NCI-H187 (cell line): ENCODE data around the gene TRIM15.
"Not testable (repeated sequence)": the region's sequence is repeated elsewhere in the genome, so short reads cannot be mapped to it uniquely, and the experiment has no call there.

Experiments
- DNase-seq, 2 experiments: peaks; one replicate each; lab custom pipeline; 2025; lab: John Stamatoyannopoulos, UW

TRIM15 gene

DNA sequence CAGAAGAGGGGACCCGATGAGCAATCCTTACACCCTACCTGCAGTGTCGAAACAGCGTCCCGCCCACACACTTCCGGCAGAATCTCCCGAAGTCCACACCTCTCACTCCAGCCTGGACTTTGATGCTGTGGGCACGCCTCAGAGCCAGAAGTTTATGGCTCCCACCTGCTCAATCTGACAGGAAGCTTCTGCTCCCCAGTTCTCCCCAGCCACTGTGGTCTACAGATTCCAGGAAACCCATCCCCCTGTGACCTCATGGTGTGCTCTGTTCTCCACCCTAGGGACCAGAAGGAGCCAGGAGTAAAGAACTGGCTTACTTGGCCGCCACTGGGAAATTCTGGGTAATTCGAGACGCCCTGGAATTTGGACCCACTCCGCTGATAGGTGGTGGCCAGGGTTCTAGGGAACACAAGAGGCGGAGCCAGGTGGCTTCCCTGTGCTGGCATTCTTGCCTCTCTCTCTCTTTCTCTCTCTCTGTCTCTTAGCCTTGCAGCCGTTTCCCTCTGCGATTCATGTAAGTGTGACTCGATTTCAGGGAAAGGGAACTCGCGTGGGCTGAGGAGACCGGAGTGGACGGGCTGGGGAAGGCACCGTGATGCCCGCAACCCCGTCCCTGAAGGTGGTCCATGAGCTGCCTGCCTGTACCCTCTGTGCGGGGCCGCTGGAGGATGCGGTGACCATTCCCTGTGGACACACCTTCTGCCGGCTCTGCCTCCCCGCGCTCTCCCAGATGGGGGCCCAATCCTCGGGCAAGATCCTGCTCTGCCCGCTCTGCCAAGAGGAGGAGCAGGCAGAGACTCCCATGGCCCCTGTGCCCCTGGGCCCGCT lies at the start of gene TRIM15:
TSS of gene TRIM15 (plus strand) at position 457 of the 828 bp plus-strand sequence. CDS start at position 596, 139 bp downstream.
- no peak for DNase-seq

DNA sequence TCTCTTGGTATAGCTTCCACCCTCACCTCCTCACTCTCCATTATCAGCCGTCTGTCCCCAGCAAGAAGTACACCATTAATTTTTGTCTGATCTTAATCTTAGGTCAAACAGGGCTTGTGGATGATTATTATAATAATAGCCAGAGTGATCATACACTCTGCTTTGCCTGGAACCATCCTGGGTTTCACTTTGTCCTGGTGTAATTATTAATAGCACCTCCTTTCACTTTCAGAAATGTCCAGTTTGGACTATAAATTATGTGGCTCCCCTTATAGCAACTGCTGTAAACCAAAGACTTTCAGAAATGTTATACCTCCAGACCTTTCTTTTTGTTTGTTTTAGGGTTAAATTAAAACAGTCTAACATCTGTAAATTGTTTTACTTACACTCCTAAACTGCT lies 49.5 kb upstream of the TRIM15 start:
- DNase-seq = no peak

DNA sequence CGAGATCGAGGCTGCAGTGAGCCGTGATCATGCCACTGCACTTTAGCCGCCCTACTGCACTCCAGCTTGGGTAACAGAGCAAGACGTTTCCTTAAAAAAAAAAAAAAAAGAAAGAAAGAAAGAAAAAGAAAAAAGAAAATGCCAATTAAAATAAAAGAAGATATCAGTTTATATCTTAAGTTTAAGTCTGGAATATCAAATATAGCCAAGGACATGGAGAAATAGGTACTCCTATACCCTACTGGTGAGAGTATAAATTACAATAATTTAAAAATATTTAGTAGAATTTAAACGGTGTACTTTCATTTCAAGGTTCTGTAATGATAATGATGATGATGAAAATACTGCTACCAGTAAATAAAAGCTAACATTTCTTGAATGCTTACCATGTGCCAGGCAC lies 46.6 kb upstream of the TRIM15 start:
- no peak for DNase-seq

DNA sequence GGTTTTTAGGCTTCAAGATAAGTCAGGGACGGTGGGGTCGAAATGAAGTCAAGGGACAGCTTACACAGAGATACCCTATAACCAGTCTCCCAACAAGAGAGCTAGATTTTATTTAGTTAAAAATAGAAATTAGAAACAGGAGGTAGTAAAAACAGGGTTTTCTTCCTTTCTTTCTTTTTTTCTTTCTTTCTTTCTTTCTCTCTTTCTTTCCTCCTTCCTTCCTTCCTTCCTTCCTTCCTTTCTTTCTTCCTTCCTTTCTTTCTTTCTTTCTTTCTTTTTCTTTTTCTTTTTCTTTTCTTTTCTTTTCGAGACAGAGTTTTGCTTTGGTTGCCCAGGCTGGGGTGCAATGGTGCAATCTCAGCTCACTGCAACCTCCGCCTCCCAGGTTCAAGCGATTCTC lies 44.7 kb upstream of the TRIM15 start:
- not testable (repeated sequence) for DNase-seq

DNA sequence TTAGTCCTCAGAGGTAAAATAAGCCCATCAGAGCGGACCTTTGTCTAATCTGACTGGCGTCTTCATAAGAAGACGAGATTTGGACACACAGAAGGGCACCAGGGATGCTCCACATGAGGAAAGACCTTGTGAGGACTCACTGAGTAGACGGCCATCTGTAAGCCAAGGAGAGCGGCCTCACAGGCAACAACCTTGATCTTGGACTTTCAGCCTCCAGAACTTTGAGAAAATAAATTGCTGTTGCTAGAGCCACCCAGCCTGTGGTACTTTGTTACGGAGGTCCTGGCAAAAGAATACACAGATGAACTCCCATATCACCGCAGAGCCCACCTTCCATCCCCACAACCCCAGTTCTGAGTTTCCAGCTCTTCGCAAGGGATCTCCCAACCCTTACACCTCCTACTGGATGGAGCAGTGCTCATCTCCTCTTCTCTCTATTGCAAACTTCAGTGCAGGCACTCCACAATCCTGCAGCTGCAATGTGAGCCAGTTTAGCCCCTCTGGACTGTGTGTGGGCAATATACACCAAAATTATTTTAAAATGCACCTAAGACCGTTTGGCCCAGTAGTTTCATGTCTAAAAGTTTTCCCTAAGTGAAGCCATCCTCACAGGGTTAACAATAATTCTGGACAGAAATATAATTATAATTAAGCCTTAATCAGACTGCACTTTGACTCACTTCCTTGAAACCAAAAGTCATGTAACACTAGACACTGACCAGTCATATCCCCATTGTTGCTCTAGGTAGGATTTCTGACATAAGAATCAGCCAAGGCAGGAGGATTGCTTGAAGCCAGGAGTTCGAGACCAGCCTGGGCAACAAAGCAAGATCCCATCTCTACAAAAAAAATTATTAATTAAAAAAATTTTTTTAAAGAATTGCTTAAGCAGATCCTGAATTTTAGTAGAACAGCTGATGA lies 41.6 kb upstream of the TRIM15 start:
- DNase-seq = no peak

DNA sequence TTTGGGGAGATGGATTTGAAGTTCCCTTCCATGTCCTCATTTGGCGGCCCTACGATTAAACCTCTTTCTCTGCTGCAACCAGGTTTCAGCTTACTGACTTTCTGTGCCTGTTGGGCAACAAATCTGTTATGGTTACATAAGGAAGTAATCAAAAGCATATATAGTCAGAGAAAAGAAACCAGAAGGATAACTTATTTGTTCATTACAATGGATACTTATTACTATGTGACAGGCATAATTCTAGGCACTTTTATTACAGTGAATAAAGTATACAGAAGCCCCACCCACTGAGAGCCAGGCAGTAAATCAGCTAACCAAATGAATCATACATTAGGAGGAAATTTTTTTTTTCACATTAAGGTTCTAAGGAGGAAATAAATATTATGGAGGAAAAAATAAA lies 40.8 kb upstream of the TRIM15 start:
- no peak for DNase-seq

DNA sequence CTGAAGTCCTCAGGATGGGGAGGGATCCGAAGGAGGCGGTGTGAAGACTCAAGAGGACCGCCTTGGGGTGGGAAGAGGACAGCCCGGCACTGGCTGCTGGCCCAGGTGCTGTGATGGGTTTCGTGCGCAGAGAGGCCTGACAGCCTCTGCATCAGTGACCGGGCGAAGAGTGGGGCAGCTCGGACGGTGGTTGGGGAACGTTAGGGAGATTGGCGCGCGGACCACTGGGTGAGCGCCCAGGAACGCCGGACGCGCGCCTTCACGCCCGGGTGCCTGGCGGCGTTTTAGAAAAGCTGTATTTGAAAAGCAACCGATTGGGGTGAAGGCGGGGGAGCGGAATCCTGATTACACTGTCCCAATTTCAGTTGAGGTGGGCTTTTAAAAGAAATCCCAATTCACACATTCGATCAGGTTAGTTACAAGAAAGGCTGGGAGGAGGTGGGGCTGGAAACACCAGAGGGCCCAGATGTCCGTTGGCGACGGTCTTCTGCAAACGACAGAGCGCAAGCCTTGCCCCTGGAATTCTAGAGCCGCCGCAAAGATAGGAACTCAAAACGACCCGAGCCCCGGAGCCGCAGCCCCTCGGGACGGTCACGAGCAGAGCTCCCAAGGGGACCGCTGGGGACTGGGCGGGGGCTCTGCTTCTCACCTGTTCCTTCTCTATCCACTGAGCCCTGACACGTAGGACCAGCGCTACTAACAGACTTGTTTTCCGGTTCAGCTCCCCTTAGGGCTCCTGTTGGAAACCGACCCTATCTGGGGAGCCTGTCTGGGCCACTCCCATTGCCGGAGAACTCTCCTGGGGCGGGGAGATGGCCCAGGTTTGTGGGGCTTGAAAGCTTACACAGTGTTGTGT lies 35.9 kb upstream of the TRIM15 start:
- DNase-seq = no peak

DNA sequence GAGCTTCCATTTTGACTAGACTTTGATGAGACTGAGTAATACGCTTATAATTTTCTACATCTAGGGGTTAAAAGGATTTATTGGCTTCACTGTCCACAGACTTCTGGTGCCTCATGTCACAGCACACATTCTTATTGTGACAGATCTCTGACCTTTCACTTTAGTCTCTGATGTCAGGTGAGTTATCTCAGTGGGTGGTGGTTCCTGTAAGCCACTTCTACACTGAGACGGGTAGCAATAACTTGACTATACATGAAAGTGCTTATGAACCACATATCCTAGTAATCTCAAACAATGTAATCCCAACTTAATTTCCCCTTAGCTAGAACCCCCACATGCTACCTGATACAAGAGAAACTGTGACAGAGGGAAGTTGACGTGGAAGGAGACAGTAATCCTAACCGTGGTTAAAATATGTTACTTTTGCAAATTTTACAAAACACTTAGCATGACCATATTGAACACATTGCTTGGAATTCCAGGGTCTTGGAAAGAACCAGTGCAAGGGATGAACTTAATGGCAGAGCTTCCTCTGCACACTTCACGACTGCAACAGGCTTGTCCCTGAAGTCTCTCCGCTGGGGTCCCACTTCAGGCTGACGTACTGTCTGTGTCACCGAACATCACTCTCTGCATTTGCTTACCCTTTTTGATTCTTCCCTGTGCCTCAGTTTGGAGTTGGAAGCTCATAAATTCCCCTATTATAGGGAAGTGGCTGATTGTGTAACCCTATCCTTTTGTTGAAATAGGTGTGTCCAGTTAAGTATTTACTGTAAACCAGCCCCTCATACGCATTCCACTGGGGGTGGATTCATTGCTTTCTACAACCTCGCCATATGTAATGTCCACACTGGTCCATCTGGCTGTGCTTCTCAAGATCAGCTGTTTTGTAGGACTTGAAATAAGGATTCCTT lies 33.8 kb upstream of the TRIM15 start:
- DNase-seq = no peak

DNA sequence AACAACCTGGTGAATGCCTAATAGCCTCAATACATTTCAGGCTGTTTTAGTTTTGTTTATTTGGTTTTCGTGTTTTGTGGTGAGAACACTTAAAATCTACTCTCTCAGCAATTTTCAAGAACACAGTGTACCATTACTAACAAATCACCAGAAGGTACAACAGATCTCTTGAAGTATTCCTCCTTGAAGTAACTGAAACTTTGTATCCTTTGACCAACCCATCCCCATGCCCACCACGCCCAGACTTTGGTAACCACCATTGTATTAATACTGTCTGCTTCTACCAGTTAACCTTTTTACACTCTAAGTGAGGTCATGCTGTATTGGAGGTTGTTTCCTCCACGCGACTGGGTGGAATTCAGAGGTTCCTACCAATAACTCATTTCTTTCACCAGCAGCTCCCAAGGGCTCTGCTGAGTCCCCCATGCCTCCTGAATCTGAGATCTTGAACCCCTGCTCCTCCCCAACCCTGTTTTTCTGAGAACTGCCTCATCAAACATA lies 33.1 kb upstream of the TRIM15 start:
- DNase-seq = no peak

DNA sequence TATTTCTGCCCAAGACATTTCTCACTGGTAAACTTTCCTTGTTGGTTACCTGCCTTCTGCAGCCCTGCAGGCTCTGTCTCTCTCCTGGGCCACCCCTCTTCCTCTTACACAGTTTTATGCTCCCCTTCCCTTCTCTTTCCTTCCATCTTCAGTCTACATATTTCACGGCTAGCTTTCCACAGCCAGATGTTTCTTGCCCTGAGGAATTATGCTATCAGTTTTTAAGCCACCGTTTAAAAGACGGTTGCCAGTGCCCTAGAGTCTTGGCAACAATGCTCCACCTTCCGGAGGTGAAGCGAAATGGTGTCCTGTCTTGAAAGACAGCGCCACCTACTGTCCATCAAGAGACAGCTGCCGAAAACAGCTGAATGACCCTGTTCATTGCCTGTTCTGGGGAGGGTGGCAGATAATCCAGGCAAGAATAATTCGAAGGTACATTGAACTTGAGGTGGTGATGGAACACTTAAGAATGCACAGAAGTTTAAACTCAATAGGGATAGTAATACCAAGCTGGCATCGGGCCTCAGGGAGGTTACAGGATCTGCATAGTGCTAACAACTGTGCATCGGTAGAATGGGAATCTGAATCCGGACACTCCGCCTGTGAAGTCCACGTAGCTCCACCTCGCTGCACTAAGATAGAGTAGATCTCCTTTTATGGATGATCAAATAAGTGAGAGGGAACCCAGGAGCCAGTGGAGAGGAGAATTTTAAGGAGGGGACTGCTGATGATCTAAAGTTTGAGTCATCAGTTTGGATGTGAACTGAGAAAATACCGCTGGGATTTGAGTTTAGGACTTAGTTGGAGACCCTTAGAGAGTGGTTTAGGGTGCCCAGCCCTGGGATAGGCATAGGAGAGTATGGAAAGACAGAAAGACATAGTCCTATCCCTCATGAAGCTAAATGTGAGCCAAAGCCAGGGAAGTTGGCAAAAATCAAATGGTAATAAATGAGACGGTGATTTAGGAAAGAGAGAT lies 32.2 kb upstream of the TRIM15 start:
- DNase-seq = peak in 1 of 2 experiments; percentile 43

DNA sequence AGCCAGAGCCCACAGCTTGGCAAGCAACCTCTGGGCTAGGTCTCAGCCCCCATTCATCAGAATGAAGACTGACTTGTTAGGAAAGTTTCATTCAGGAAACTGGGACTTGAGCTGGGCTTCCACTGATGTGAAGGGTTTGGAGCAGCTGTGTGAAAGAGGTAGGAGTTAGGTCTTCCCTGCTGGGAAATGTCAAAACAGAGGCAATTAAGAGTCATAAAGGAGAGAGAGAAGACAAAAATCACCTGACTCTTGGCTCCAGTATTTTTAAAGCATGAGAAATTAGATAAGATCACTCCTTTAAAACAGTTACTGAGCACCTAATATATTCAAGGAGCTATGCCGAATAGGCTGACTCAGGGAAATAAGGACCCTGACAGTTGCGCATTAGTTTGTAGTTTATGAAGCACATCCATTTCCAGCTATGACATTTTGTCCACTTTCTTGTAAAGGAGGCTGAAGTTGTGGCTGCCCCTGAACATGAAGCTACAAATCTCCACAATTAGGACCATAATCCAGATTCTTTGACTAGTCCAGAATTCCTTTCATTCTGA lies 31.3 kb upstream of the TRIM15 start:
- no peak for DNase-seq

DNA sequence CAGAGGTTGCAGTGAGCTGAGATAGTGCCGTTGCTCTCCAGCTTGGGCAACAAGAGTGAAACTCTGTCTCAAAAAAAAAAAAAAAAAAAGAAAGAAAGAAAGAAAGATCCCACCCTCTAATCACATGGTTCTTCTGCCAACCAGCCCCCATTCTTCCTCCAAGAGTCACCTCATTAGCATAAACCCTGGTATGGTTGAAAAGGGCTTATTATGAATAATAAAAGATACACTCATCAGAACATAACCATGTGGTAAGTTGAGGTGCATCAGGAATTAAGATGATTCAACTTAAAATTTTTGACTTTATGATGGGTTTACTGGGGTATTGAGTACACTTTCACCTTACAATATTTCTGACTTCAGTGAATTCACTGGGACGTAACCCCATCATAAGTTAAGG lies 28.2 kb upstream of the TRIM15 start:
- DNase-seq = no peak

DNA sequence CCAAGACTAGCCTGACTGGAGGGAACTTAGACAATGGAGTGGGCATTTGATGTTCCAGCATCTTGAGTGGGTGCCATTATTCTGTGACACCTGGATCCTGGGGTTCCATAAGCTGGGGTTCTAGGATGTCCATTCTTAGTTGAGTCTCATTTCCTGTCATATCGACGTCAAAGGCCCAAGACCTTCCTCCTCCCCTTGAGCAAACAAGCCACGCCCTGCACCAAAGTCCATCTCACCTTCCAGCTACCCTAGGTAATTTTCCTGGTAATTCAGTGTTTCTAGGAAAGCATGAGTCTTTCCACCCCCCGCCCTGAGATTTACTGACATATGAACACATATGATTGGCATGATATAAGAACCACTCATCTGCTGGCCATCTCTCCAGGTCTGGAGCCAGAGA lies 27.6 kb upstream of the TRIM15 start, which contains the start of gene TRIM40:
TSS of gene TRIM40 (plus strand) at position 384 of the 400 bp plus-strand sequence. CDS start 897 bp downstream, outside the sequence.
- DNase-seq = no peak

DNA sequence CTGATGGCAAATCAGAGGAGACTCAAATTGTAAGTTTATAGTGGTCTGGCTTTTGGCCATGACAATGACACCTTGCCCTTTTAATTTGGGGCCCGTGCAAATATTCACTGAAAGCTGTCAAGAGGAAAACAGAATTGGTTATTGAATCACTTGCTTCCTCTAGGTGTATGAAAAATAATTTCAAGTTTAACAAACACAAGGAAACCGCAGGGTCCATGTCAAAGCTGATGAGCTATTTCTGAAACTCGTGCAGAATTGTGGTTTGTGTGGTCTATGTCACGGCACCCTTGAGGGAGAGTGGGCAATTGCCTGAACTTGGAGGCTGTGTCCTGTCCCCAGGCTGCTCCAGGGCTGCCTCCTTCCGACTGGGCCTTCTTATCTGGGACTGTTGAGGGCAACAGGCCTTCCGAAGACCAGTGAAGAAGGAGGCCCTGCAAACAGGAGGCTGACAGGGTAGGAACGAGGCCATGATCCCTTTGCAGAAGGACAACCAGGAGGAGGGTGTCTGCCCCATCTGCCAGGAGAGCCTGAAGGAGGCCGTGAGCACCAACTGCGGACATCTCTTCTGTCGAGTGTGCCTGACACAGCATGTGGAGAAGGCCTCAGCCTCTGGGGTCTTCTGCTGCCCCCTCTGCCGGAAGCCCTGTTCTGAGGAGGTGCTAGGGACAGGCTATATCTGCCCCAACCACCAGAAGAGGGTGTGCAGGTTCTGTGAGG lies 26.6 kb upstream of the TRIM15 start:
- no peak for DNase-seq

DNA sequence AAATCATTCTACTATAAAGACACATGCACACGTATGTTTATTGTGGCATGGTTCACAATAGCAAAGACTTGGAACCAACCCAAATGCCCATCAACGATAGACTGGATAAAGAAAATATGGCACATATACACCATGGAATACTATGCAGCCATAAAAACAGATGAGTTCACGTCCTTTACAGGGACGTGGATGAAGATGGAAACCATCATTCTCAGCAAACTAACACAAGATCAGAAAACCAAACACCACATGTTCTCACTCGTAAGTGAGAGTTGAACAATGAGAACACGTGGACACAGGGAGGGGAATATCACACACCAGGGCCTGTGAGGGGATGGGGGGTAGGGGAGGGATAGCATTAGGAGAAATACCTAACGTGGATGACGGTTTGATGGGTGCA lies 23.1 kb upstream of the TRIM15 start:
- not testable (repeated sequence) for DNase-seq

DNA sequence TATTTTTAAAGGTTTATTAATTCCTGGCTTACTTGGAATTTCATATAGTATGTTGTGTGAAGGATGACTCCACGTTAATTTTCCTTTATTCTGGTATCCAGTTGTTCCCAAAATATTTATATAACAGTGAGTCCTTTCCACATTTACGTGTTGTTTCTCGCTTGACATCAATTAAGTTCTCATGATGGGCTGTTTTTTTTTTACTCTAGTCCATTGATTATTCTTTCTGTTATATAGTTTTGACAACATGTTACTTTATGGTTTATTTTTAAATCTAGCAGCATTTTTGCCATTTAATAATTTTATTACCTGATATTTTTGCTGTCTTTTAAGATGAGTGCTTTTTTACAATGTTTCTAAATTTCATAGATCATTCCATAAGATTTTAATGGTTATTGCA lies 20.7 kb upstream of the TRIM15 start:
- no peak for DNase-seq

DNA sequence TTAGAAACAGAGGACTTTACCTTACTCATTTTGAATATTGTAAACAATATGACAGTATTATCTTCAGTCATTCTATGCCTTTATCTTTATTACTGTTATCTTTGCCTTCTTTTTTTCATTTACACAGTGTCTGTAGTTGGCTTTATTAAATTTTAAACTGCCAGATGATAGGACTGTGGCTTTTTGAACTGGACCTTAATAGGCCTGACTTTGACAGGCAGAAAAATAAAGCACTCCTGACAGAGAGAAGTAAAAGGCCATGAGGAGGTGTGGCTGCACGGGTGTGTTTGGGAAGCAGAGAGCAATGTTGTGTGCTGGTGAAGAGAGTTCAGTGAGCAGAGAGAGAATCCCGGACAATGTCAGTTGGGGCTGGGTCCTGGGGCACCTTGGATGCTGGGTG lies 19.6 kb upstream of the TRIM15 start:
- no peak for DNase-seq

DNA sequence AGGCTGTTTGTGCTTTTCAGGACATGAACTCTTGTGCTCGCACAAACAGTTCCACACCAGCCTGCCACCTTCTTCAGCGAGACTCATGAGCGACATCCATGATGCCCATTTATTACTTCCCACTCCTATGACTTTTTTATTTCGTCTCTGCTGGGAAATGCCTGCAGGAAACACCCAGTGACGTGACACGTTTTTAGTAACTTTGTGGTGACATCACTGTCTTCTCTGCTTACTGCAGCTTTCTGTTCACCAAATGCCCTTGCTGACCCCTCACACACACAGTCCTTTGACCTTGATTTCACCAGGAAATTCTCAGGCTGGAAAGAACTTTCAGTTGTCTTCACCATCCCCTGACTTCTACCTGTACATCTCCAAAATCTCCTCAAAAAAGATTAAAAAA lies 18.5 kb upstream of the TRIM15 start:
- DNase-seq = no peak
